Tibial nerve (tissue), 4 donors: ENCODE data around the gene DUSP12. TPM values are rescaled to one million over a fixed set of nuclear protein-coding genes. Genes with fewer than 3 reads are reported as not detected.

Experiments
- DNase-seq, 2 donors: peaks; one replicate each; pipeline ENCODE4 v3.0.0-alpha.2; 2019; ENCODE audit warnings: low spot score in 2 of 2
- H3K27ac ChIP-seq, 4 donors: fragments of 200-600 bp; sonication (generic) in 3 of 4; one replicate each; pipeline ENCODE4 v1.5.1; 2017 to 2019; ENCODE audit warnings: mild to moderate bottlenecking in 1 of 4
- H3K27me3 ChIP-seq, 2 donors: fragments of 200-600 bp; sonication (generic) in 1 of 2; one replicate each; pipeline versions ENCODE4 v1.5.1 to v1.6.0; 2017 to 2019
- H3K36me3 ChIP-seq, 3 donors: fragments of 200-600 bp; sonication (generic); one replicate each; pipeline ENCODE4 v1.5.1; 2018 to 2019
- H3K4me1 ChIP-seq, 4 donors: fragments of 200-600 bp; sonication (generic) in 3 of 4; one replicate each; pipeline ENCODE4 v1.5.1; 2017 to 2019
- H3K4me3 ChIP-seq, 4 donors: fragments of 200-600 bp; sonication (generic) in 3 of 4; one replicate each; pipeline ENCODE4 v1.5.1; 2017 to 2019; ENCODE audit warnings: mild to moderate bottlenecking in 1 of 4, moderate library complexity in 1 of 4
- H3K9me3 ChIP-seq, 4 donors: fragments of 200-600 bp; sonication (generic) in 3 of 4; one replicate each; pipeline ENCODE4 v1.5.1; 2017 to 2019
- EP300 ChIP-seq, 2 donors: sonication (generic); formaldehyde crosslinking; IDR thresholded peaks; one replicate each; pipeline ENCODE4 v1.6.1; 2017; ENCODE audit warnings: antibody characterized with exemption in 2 of 2, mild to moderate bottlenecking in 1 of 2
- POLR2A ChIP-seq, 2 donors: fragments of 450-650 bp; IDR thresholded peaks; one replicate each; pipeline ENCODE4 v1.6.1; 2017; ENCODE audit warnings: antibody characterized with exemption in 2 of 2, mild to moderate bottlenecking in 2 of 2, moderate library complexity in 2 of 2
- WGBS, 2 donors: methylation state at CpG; one replicate each; pipeline ENCODE4 v1.1.5; 2018; 5-methylcytosine and 5-hydroxymethylcytosine counted together
- total RNA-seq, 4 donors: library from RNA; depleted of rRNA; stranded (reverse); fragments of >200 nt; gene quantifications; one replicate each; pipeline ENCODE4 v1.1.0, GENCODE V29; 2016
- TF ChIP-seq, protein P1 (sequence below), 5 experiments: fragments of 200-600 bp in 3 of 5; fragments of 450-650 bp in 2 of 5; sonication (generic) in 3 of 5; IDR thresholded peaks; one replicate each; pipeline ENCODE4 v1.5.1; 2016 to 2019; ENCODE audit warnings: antibody characterized with exemption in 5 of 5, mild to moderate bottlenecking in 3 of 5, moderate library complexity in 2 of 5

DUSP12 gene
- total RNA-seq, 4 donors from 2014 or later: 33.5 to 40.6 (median 39.3) TPM

DNA sequence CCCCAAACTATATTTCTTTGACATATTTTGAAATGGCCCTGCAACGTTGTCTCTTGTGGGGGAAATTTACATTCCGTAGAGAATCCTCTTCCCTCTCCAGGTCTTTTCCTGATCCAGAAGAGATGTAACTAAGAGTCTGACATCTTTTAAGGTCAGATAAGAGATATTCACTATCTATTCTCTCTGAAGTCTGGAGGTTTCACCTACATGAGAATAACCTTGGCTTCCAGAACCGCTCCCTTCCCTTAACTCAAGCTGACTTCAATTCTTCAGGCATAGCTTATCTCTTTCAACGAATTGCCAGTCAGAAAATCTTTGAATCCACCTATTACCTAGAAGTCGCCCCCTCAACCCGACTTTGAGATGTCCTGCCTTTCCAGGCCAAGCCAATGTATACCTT, 18.3 kb upstream of the DUSP12 start:
- Histone ChIP-seq H3K4me1 (peaks cover 0 to 13% (median 7%) of the 10 kb centered on the region in 4 donors), H3K27ac (no peak overlapping the region), H3K36me3 (no peaks in the 10 kb centered on the region), H3K9me3 (no peaks in the 10 kb centered on the region), H3K4me3 (no peak overlapping the region), H3K27me3 (no peaks in the 10 kb centered on the region)
- WGBS, 2 donors: 86 to 88% methylated on average over 6 of the region's 6 CpGs
- TF ChIP-seq, protein P1, sequence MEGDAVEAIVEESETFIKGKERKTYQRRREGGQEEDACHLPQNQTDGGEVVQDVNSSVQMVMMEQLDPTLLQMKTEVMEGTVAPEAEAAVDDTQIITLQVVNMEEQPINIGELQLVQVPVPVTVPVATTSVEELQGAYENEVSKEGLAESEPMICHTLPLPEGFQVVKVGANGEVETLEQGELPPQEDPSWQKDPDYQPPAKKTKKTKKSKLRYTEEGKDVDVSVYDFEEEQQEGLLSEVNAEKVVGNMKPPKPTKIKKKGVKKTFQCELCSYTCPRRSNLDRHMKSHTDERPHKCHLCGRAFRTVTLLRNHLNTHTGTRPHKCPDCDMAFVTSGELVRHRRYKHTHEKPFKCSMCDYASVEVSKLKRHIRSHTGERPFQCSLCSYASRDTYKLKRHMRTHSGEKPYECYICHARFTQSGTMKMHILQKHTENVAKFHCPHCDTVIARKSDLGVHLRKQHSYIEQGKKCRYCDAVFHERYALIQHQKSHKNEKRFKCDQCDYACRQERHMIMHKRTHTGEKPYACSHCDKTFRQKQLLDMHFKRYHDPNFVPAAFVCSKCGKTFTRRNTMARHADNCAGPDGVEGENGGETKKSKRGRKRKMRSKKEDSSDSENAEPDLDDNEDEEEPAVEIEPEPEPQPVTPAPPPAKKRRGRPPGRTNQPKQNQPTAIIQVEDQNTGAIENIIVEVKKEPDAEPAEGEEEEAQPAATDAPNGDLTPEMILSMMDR (IDR thresholded peaks at IDR 0.05): no peak
- no peak for DNase-seq

DNA sequence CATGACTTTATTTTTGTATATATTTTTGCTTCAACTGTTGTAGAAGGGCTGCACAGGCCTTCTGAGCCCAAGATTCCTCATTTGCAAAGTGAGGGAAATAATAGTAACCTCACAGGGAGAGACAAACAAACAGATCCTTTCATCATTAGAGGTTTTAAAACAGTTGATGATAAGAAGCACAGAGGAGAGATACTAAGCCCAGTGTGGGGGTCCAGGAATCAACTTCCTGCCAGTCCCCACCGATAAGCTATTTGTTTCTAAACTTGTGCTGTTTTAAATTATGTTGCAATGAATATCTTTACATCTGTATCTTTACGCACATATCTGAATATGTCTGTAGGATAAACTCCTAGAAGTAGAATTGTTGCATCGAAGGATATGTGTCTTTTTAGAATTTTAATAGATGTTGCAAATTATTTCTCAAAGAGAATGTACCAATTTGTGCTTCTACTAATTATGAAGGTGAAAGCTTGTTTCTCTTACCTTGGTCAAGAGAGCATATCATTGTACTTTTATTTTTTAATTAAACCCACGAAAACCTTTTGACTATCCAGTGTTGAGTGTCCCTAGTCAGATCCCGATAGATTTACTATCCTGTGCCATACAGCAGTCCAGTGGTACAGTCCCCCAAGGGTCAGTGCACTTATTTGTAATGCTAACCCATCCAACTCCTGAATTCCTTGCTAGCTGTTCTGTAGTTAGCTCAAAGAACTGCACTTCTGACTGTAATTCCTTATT, 17.4 kb upstream of the DUSP12 start:
- TF ChIP-seq POLR2A (IDR thresholded peaks at IDR 0.05) (no peak), EP300 (IDR thresholded peaks at IDR 0.05) (no peak)
- DNase-seq: no peak
- H3K4me1 ChIP-seq: peaks cover 0 to 13% (median 7%) of the 10 kb centered on the region in 4 donors

GRCh38 chr1:161733526-161733925, 16.1 kb upstream of the DUSP12 start:
- Histone ChIP-seq H3K4me3 (no peak overlapping the region), H3K36me3 (no peaks in the 10 kb centered on the region), H3K27ac (peak overlapping the region in 2 of 4 donors; percentile 4 to 70), H3K9me3 (no peaks in the 10 kb centered on the region), H3K4me1 (peaks cover 0 to 13% (median 4%) of the 10 kb centered on the region in 4 donors), H3K27me3 (no peaks in the 10 kb centered on the region)
- WGBS, 2 donors: 0% methylated on average over 1 of the region's 1 CpG
- no peak for DNase-seq
- TF ChIP-seq, protein P1 (IDR thresholded peaks at IDR 0.05): no peak
- TF ChIP-seq EP300 (IDR thresholded peaks at IDR 0.05) (no peak), POLR2A (IDR thresholded peaks at IDR 0.05) (no peak)

More for the DNA sequence above, 17.4 kb upstream of the DUSP12 start:
- Histone ChIP-seq H3K4me3 (no peak overlapping the region), H3K9me3 (no peaks in the 10 kb centered on the region), H3K36me3 (no peaks in the 10 kb centered on the region), H3K27ac (no peak overlapping the region), H3K27me3 (no peaks in the 10 kb centered on the region)
- 77 to 91% methylated on average over 5 of the region's 5 CpGs for WGBS, 2 donors

DNA sequence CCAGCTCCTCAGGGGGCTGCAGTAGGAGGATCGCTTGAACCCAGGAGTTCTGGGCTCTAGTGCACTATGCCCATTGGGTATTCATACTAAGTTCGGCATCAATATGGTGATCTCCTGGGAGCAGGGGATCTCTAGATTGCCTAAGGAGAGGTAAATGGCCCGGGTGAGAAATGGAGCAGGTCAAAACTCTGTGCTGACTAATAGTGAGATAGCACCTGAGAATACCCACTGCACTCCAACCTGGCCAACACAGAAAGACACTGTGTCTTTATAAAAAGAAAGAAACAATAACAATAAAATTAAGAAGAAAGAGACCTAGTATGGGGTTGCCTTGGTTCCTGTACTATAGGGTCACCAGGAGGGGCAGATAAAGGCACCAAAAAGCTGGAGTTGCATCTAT, 13.7 kb upstream of the DUSP12 start:
- H3K36me3 ChIP-seq: no peaks in the 10 kb centered on the region
- H3K4me1 ChIP-seq: peaks cover 0 to 13% (median 4%) of the 10 kb centered on the region in 4 donors
- H3K27me3 ChIP-seq: no peaks in the 10 kb centered on the region
- DNase-seq: no peak
- WGBS, 2 donors: 95 to 100% methylated on average over 3 of the region's 3 CpGs
- TF ChIP-seq POLR2A (IDR thresholded peaks at IDR 0.05) (no peak), EP300 (IDR thresholded peaks at IDR 0.05) (no peak)
- TF ChIP-seq, protein P1 (IDR thresholded peaks at IDR 0.05): no peak
- no peak overlapping the region for H3K27ac ChIP-seq
- no peaks in the 10 kb centered on the region for H3K9me3 ChIP-seq
- H3K4me3 ChIP-seq: no peak overlapping the region

GRCh38 chr1:161736335-161736969, 13.1 kb upstream of the DUSP12 start:
- Histone ChIP-seq H3K27me3 (no peaks in the 10 kb centered on the region), H3K9me3 (no peaks in the 10 kb centered on the region), H3K4me1 (peaks cover 0 to 13% (median 4%) of the 10 kb centered on the region in 4 donors), H3K36me3 (no peaks in the 10 kb centered on the region), H3K4me3 (no peak overlapping the region), H3K27ac (no peak overlapping the region)
- TF ChIP-seq, protein P1 (IDR thresholded peaks at IDR 0.05): no peak
- TF ChIP-seq EP300 (IDR thresholded peaks at IDR 0.05) (no peak), POLR2A (IDR thresholded peaks at IDR 0.05) (no peak)
- DNase-seq: no peak
- WGBS, 2 donors: 78 to 79% methylated on average over 4 of the region's 4 CpGs
